ENCODE measurements around the gene ZNF487.

ZNF487 gene

GRCh38 chr10:43411536-43411935 is 25.4 kb upstream of the ZNF487 start:
- TF ChIP-seq CTCF (IDR thresholded peaks at IDR 0.05) = no peak
- Histone ChIP-seq H3K27ac (no peak overlapping the region), H3K36me3 (no peaks in the 10 kb centered on the region), H3K4me1 (peaks cover under 1 to 13% (median 5%) of the 10 kb centered on the region in 4 donors), H3K9me3 (no peaks in the 10 kb centered on the region), H3K27me3 (no peaks in the 10 kb centered on the region), H3K4me3 (no peak overlapping the region)
- intact Hi-C loops (cut with DNase I; ENCODE audit: low total_unique reads) = no loop called here
- no peak for DNase-seq

- Histone ChIP-seq H3K27me3 (no peaks in the 10 kb centered on the region), H3K4me3 (no peak overlapping the region), H3K27ac (no peak overlapping the region), H3K4me1 (peaks cover 0 to 7% (median 3%) of the 10 kb centered on the region in 4 donors), H3K36me3 (no peaks in the 10 kb centered on the region), H3K9me3 (no peaks in the 10 kb centered on the region)
- DNase-seq = no peak
- intact Hi-C loops (cut with DNase I; ENCODE audit: low total_unique reads) = no loop called here
- TF ChIP-seq CTCF (IDR thresholded peaks at IDR 0.05) = no peak
These were observed 21.4 kb upstream of the ZNF487 start for GRCh38 chr10:43415544-43415943.

- intact Hi-C loops (cut with DNase I; ENCODE audit: low total_unique reads) = no loop called here
- DNase-seq = no peak
- no peak overlapping the region for H3K4me3 ChIP-seq
These were observed 18.8 kb upstream of the ZNF487 start for GRCh38 chr10:43417950-43418768.

GRCh38 chr10:43419997-43420368 is 16.9 kb upstream of the ZNF487 start:
- H3K4me1 ChIP-seq = peaks cover 0 to 15% (median 5%) of the 10 kb centered on the region in 4 donors
- intact Hi-C loops (cut with DNase I; ENCODE audit: low total_unique reads) = no loop called here
- H3K36me3 ChIP-seq = no peaks in the 10 kb centered on the region
- no peak for DNase-seq
- peak overlapping the region; percentile 66 to 86 for H3K4me3 ChIP-seq
- no peak for TF ChIP-seq CTCF (IDR thresholded peaks at IDR 0.05)
- peak overlapping the region; percentile 97 to 98 for H3K27ac ChIP-seq
- no peaks in the 10 kb centered on the region for H3K9me3 ChIP-seq
- no peaks in the 10 kb centered on the region for H3K27me3 ChIP-seq

More at GRCh38 chr10:43417950-43418768, 18.8 kb upstream of the ZNF487 start:
- H3K9me3 ChIP-seq = no peaks in the 10 kb centered on the region
- no peaks in the 10 kb centered on the region for H3K27me3 ChIP-seq
- H3K36me3 ChIP-seq = no peaks in the 10 kb centered on the region
- peaks cover 0 to 15% (median 5%) of the 10 kb centered on the region in 4 donors for H3K4me1 ChIP-seq
- TF ChIP-seq CTCF (IDR thresholded peaks at IDR 0.05) = no peak
- H3K27ac ChIP-seq = no peak overlapping the region

GRCh38 chr10:43420369-43421200 is 16.3 kb upstream of the ZNF487 start:
- Histone ChIP-seq H3K36me3 (no peaks in the 10 kb centered on the region), H3K27ac (peak overlapping the region; percentile 97 to 98), H3K4me1 (peaks cover 0 to 15% (median 5%) of the 10 kb centered on the region in 4 donors), H3K4me3 (peak overlapping the region; percentile 66 to 86), H3K9me3 (no peaks in the 10 kb centered on the region), H3K27me3 (no peaks in the 10 kb centered on the region)
- intact Hi-C loops (cut with DNase I; ENCODE audit: low total_unique reads) = no loop called here
- TF ChIP-seq CTCF (IDR thresholded peaks at IDR 0.05) = no peak
- DNase-seq = peak; percentile 92 to 94

Data from tibial artery (tissue), 4 donors.